HG02981 (cell line): ENCODE data around the gene PRKG1.

Experiments
- ATAC-seq: cut with Tn5 transposase; IDR thresholded peaks from one replicate; pipeline ENCODE4 v1.9.1; 2021; ENCODE audit warnings: mild to moderate bottlenecking, moderate library complexity; ENCODE audit not compliant: unreplicated experiment

The PRKG1 gene

GRCh38 chr10:51075873-51076229 lies 1.6 kb downstream of the PRKG1 start:
- ATAC-seq: no peak

DNA sequence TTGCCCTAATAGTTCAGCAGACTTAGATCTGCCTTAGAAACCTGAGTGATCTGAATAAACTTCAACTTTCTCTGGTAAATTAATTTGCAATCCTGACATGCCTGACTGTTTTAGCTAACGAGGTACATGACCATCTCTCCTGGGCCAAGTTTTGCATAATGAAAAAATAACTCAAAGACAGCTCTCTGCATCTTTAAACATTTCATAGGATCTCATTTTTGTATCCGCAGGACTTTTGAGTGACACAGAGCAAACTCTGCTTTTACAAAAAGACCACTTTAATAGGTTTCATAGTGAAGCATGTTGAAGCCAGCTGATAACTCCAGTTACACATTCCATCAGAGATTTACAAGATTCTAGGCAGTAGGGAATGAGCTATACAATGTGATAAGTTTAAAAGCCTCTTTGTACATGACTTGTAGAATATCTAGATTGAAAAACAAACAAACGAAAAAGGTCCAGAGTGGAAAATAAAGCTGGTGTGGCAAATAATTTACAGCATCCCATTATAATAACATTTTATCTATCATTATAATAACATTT lies 2.1 kb downstream of the PRKG1 start:
- ATAC-seq: no peak

DNA sequence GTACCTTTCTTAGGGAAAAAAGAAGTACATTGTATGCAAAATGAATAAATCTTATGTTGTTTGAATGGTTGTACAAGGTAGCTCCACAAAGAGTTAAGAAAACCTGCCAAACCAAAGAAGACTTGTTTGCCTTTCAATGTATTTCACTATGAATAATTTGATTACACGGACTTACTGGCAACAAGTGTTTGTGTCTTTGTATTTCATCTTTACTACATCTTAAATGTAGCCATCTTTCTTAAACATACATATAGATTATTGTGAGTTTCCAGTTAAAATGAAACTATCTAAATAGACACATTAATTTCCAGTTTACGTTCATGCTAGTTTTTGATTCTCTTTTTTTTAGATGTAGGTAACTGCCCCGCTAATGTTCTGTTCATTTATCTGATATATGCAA lies 2.8 kb downstream of the PRKG1 start:
- ATAC-seq: no peak

GRCh38 chr10:51077507-51077906 lies 3.2 kb downstream of the PRKG1 start:
- no peak for ATAC-seq

- ATAC-seq: no peak
Measured at GRCh38 chr10:51079331-51079730, 5.0 kb downstream of the PRKG1 start.

DNA sequence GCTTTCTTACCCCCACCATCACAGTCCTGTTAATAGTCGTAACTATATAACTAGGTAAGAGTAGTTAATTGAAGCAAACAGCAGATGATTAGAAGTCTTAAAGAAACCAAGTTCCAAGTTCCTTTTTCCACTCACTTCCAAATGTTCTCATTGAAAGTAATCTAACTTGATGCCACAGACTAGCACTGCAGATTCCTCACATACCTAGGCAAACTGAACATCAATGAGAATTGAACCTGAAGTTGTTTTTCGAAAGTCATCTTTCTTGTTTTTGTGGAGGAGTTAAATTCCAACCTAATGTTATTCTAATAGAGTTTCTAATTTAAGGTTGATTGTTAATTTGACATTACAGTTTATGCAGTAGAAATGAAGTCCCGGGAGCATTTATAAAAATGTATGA lies 5.5 kb downstream of the PRKG1 start:
- no peak for ATAC-seq

DNA sequence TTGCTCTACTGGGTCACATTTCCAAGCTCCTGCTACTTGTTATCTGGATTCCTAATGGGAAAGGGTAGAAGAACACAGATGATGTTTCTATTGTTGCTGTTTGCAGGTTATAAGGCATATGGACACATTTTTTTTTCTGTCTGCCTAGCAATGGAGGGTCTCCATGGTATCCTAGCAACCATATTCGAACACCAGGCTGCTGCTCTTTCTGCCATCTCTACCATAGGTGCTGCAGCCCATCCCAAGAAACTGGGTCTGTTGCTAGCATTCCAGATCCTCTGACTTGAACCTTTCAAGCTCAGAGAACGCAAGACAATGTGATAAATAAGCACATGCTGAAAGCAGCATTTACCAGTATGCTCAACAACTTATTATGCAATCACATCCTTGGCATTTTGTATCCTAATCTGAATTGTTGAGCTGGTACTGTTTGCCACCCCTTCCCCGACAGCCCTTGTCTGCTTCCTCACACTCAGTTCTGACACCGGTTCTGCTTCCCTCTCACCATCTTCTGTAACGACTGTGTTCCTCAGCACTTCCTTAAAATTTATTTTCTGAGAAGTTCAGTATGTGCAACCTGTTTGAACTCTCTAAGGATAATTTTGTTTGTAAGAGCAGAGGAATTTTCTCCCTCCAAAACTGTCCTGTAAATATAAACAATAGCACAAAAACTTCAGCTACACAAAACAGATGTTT lies 6.2 kb downstream of the PRKG1 start:
- no peak for ATAC-seq

- no peak for ATAC-seq
Measured at GRCh38 chr10:51082857-51083256, 8.6 kb downstream of the PRKG1 start.

GRCh38 chr10:51083356-51083853 lies 9.1 kb downstream of the PRKG1 start:
- no peak for ATAC-seq

DNA sequence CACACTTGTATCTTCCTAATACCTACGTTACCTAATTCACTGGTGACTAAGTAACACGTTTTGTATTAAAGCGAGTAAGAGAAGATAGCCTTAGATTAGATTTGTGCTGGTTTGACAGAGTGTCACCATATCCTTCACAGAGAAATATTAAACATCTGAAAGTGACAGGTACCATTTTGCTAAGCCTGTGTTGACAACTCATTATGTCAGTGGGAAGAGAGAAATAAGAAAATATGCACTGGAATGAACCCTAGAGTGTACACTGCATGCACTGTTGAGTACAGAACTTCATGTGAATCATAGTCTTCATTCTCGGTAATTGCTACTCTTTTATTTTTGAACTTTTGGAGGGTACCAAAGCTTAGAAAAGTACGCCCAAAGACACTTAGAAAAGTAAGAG lies 10.9 kb downstream of the PRKG1 start:
- ATAC-seq: no peak

- ATAC-seq: no peak
Measured at GRCh38 chr10:51086710-51087109, 12.4 kb downstream of the PRKG1 start.

DNA sequence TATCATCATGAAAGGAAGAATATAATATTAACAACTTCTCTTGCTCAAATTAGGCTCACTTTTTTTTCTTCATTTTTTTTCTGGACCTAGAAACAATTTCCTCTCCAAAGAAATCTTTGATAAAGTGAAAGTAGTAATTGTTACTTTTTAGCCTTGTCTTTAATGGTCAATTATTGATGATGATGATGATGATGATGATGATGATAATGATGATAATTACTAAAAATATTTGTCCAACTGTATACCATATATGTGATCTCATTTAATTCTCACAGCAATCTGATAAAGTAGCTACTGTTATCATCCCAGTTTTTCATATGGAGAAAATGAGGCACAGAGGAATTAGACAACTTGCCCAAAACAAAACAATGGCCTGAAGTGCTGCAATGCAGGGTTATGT lies 12.8 kb downstream of the PRKG1 start:
- ATAC-seq: no peak

DNA sequence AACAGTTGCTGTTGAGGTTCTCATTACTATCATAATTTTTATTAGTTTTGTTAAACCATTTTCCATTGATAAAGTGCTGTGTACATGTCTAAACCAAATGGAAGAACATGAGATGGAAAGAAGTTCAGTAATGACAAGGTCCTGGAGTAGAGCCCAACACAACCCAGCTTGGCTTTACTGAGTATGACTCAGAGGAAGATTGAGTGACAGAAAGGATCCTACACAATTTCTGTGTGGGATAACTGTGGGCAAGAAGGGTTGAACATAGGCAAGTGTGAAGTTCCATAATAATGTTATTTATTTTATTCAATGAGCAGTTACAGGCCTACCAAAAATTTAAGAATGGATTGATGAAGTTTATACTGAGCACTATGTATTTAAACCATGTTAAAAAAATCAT lies 15.9 kb downstream of the PRKG1 start:
- ATAC-seq: no peak

- no peak for ATAC-seq
Measured at GRCh38 chr10:51092402-51092801, 18.1 kb downstream of the PRKG1 start.

GRCh38 chr10:51095444-51095843 lies 21.2 kb downstream of the PRKG1 start:
- no peak for ATAC-seq

DNA sequence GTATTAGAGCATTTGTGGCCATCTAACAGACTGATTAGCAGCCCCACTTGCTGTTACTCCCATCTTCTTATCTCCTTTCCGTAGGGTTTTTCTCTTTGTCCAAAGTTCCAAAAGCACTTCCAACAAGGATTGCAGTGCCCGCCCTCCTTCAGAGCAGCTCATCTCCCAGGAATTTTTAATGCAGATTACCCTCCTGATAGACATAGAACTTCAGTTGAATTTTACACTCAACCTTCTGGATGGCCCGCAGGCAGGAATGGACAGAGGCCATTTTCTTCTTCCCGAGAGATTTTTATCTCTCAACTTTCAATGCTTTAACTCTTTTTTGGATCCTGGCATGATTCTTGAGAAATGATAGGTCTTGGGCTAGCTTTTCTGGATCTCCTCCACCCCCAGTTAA lies 23.3 kb downstream of the PRKG1 start:
- no peak for ATAC-seq

DNA sequence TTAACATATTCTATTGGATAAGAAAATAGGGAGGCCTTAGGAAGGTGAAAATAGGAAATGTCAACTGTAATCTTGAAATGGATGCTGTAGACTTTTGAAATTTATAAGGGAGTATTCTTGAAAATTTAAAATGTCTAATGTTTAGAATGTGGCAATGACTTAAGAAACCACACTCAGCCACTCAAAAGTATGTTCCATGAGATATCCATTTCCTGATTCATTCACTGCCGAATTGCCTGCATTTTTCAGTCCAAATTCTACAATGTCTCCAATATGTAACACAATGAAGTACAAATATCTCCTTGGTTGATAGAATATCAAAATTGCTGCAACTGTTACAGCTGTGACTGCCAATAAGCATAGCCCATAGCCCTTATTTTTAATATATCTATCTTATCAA lies 25.9 kb downstream of the PRKG1 start:
- ATAC-seq: no peak

GRCh38 chr10:51103554-51104217 lies 29.4 kb downstream of the PRKG1 start:
- ATAC-seq: no peak

- no peak for ATAC-seq
Measured at GRCh38 chr10:51106311-51106945, 32.1 kb downstream of the PRKG1 start.

DNA sequence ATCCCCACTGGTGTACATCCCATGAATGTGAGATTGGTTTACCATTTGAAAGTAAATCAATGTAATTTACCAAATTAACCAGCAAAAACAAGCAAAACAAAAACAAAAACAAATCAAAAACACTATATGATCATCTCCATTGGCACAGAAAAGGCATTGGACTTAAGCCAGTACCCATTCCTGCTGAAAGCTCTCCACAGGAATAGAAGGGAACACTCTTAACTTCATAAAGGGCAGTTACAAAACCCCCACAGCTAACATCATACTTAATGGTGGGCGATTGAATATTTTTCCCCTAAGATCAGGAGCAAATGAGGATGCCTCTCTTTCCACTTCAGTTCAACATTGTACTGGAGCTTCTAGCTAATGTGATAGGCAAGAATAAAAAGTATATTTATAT lies 34.1 kb downstream of the PRKG1 start:
- ATAC-seq: no peak

- ATAC-seq: no peak
Measured at GRCh38 chr10:51109801-51110533, 35.7 kb downstream of the PRKG1 start.
